ENCODE results near the gene MICALL2.
"Not testable (repeated sequence)": the region's sequence is repeated elsewhere in the genome, so short reads cannot be mapped to it uniquely, and the experiment has no call there.

DNA sequence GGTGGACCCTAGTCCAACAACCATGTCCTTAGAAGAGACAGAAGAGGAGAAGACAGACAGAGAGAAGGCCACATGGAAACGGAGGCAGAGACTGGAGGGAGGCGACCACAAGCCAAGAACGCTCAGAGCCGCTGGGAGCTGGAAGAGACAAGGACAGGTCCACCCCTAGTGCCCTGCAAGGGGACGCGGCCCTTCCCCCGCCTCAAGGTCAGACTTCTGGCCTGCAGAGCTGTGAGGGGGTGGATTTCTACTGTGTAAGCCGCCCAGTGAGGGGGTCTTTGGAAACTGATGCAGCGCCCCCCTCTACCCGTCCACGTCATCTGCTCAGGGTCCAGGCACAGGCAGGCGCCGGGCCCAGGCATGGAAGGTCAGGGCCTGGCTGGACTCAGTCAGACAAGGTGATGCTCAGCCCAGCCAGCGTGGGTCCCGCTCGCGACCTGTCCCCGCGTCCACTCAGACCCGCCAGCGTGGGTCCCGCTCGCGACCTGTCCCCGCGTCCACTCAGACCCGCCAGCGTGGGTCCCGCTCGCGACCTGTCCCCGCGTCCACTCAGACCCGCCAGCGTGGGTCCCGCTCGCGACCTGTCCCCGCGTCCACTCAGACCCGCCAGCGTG is 15.6 kb downstream of the MICALL2 start:
- TF ChIP-seq, protein P1, sequence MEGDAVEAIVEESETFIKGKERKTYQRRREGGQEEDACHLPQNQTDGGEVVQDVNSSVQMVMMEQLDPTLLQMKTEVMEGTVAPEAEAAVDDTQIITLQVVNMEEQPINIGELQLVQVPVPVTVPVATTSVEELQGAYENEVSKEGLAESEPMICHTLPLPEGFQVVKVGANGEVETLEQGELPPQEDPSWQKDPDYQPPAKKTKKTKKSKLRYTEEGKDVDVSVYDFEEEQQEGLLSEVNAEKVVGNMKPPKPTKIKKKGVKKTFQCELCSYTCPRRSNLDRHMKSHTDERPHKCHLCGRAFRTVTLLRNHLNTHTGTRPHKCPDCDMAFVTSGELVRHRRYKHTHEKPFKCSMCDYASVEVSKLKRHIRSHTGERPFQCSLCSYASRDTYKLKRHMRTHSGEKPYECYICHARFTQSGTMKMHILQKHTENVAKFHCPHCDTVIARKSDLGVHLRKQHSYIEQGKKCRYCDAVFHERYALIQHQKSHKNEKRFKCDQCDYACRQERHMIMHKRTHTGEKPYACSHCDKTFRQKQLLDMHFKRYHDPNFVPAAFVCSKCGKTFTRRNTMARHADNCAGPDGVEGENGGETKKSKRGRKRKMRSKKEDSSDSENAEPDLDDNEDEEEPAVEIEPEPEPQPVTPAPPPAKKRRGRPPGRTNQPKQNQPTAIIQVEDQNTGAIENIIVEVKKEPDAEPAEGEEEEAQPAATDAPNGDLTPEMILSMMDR (IDR thresholded peaks at IDR 0.05): not testable (repeated sequence)
- TF ChIP-seq POLR2A (IDR thresholded peaks at IDR 0.05): not testable (repeated sequence)

Data from uterus (tissue), 2 donors.